HG02571 (cell line): Measurements from ENCODE around the gene TGOLN2.
"Not testable (repeated sequence)": the region's sequence is repeated elsewhere in the genome, so short reads cannot be mapped to it uniquely, and the experiment has no call there.

ENCODE experiments used
- ATAC-seq: cut with Tn5 transposase; IDR thresholded peaks from one replicate; pipeline ENCODE4 v1.9.1; 2021; ENCODE audit warnings: mild to moderate bottlenecking, moderate library complexity; ENCODE audit not compliant: unreplicated experiment

The TGOLN2 gene

DNA sequence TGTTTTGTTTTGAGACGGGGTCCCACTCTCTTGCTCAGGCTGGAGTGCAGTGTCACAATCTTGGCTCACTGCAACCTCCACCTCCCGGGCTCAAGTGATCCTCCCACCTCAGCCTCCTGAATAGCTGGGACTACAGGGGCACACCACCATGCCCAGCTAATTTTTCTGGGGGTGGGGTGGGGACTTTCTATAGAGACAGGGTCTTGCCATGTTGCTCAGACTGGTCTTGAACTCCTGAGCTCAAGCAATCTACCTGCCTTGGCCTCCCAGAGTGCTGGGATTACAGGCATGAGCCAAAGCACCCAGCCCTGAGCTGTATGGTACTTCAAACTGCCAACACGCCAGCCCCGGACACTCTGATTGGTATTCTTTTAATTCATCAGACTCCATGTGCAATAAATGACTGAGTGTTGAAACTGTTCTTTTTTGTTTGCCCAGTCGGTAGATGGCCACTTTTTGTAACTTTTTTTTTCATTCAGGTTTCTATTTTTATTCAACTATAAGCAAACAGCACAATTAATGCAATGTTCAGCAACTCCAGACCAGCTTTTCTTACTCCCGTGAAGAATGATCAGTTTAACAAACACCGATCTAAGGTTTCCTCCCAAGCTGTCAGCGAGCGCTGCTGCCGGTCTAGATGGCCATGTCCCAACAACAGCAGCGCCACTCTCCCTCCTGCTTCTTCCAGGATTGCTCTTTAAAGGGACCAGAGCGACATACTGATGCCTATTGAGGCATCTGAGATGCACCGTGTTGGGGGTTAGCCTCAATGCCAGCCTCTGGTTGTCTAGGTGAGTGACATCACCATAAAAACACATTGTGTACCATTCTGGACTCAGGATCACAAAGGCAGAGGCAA, 12.5 kb upstream of the TGOLN2 start:
- ATAC-seq: no peak

DNA sequence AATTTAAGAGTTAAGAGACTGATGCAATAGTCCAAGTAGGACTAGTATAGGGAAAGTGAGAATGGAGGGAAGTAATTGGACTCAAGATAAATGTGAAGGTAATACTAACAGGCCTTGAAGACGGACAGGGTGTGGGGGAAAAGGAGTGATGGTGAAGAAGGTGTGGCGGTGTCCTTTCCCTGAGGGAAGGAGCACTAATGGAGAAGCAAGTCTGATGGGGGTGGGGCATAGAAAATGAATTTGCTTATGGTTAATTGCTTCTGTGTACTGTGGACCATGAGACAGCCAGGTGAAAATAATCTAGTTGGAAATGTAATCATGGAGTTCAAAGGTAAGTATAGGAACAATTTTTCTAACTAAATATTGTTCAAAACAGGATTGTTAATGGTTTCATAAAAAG, 7.1 kb upstream of the TGOLN2 start:
- ATAC-seq: no peak

DNA sequence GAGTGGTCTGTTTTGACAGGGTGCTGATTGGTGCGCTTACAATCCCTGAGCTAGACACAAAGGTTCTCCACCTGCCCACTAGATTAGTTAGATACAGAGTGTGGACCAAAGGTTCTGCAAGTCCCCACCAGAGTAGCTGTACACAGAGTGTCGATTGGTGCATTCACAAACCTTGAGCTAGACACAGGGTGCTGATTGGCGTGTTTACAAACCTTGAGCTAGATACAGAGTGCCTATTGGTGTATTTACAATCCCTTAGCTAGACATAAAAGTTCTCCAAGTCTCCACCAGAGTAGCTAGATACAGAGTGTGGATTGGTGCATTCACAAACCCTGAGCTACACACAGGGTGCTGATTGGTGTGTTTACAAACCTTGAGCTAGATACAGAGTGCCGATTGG, 6.1 kb upstream of the TGOLN2 start:
- not testable (repeated sequence) for ATAC-seq

- no peak for ATAC-seq
These were observed 3.2 kb upstream of the TGOLN2 start for GRCh38 chr2:85330839-85331636.

- not testable (repeated sequence) for ATAC-seq
These were observed 1.9 kb upstream of the TGOLN2 start for GRCh38 chr2:85329701-85330100.

- ATAC-seq: no peak
These were observed 1.4 kb upstream of the TGOLN2 start for GRCh38 chr2:85329181-85329651.

DNA sequence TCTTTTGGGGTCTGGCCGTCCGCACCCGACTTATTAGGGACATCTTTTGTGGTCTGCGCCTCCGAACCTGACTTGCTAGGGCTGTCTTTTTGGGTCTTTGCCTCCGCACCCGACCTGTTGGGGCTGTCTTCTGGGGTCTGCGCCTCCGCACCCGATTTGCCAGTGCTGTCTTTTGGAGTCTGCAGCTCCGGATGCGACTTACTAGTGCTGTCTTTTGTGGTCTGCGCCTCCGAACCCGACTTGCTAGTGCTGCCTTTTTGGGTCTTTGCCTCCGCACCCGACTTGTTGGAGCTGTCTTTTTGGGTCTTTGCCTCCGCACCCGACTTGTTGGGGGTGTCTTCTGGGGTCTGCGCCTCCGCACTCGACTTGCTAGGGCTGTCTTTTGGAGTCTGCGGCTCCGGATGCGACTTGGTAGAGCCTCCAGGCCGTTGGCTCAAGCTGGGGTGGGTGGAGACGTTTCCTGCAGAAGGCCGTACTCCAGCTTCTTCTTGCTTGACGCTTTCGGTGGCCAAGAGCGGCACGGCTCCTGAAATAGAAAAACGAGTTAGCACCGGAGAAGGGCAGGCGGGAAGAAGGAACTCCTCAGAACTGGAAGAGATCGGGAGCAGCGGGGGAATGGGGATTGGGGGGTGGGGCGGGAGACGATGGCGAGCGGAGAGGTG, 498 bp downstream of the TGOLN2 start:
- ATAC-seq: peak; percentile 29

- ATAC-seq: peak; percentile 29
These were observed 1.2 kb downstream of the TGOLN2 start for GRCh38 chr2:85326406-85327159.

- no peak for ATAC-seq
These were observed 2.4 kb downstream of the TGOLN2 start for GRCh38 chr2:85325466-85325811.

GRCh38 chr2:85324639-85325465, 2.9 kb downstream of the TGOLN2 start:
- ATAC-seq: no peak

DNA sequence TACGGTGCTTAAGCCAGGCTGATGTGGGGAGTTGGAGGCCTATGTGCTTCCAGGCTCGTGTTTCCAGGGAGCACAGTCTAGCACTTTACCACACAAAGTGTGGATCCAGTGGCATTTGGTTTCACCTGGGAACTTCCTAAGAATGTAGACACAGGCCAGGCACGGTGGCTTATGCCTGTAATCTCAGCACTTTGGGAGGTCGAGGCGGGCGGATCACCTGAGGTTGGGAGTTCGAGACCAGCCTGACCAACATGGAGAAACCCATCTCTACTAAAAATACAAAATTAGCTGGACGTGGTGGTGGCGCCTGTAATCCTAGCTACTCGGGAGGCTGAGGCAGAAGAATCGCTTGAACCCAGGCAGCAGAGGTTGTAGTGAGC, 3.8 kb downstream of the TGOLN2 start:
- not testable (repeated sequence) for ATAC-seq

GRCh38 chr2:85323351-85323987, 4.3 kb downstream of the TGOLN2 start:
- no peak for ATAC-seq

DNA sequence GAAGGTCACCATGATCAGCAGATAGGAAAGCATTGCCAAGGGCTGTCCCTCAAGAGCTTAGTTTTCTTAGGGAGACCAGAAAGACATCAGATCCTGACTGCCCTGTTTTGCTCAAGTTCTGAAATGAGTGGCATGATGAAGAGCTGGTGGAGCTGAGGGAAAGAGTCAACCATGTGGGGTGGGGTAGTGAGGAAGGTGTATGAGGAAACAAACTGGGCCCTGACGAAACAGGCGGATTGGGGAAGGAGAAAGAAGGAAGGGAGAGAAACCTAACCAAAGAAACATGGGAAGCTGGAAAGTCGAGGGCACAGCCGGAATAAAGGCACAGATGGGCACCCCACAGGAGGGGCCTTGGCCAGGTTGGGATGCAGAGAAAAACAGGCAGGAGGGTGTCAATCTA, 8.0 kb downstream of the TGOLN2 start:
- no peak for ATAC-seq

- ATAC-seq: peak; percentile 61
These were observed 9.3 kb downstream of the TGOLN2 start for GRCh38 chr2:85318222-85319074.

- not testable (repeated sequence) for ATAC-seq
These were observed 11.9 kb downstream of the TGOLN2 start for GRCh38 chr2:85315921-85316320.

- no peak for ATAC-seq
These were observed 12.9 kb downstream of the TGOLN2 start for GRCh38 chr2:85314884-85315242.

- no peak for ATAC-seq
These were observed 15.4 kb downstream of the TGOLN2 start for GRCh38 chr2:85312404-85312803.

GRCh38 chr2:85310330-85310729, 17.5 kb downstream of the TGOLN2 start:
- peak; percentile 63 for ATAC-seq
